GM10266 (cell line): ENCODE measurements around the gene GRIN3A.

Source experiments
- DNase-seq: peaks from one replicate; pipeline ENCODE4 v3.0.0; 2012; ENCODE audit errors: extremely low spot score
- CTCF ChIP-seq: IDR thresholded peaks from 2 replicates; pipeline ENCODE4 v1.5.1; 2012; ENCODE audit warnings: mild to moderate bottlenecking, low read depth; ENCODE audit not compliant: control insufficient read depth, insufficient read depth; ENCODE audit errors: missing control alignments

GRIN3A gene

GRCh38 chr9:101634741-101635409 is 103.6 kb downstream of the GRIN3A start:
- no peak for TF ChIP-seq CTCF
- no peak for DNase-seq

- TF ChIP-seq CTCF, result no peak
- DNase-seq, result no peak
Measured at GRCh38 chr9:101632611-101633010, 105.8 kb downstream of the GRIN3A start.

- TF ChIP-seq CTCF, result no peak
- no peak for DNase-seq
Measured at GRCh38 chr9:101631892-101632291, 106.6 kb downstream of the GRIN3A start.

- DNase-seq, result no peak
- TF ChIP-seq CTCF, result no peak
Measured at GRCh38 chr9:101629636-101630035, 108.8 kb downstream of the GRIN3A start.

GRCh38 chr9:101628173-101628572 is 110.3 kb downstream of the GRIN3A start:
- no peak for DNase-seq
- TF ChIP-seq CTCF, result no peak

- no peak for TF ChIP-seq CTCF
- DNase-seq, result no peak
Measured at GRCh38 chr9:101626295-101626694, 112.2 kb downstream of the GRIN3A start.

- no peak for TF ChIP-seq CTCF
- no peak for DNase-seq
Measured at GRCh38 chr9:101625876-101626275, 112.6 kb downstream of the GRIN3A start.
